GM19438 (cell line): ENCODE measurements around the gene RNASE4.
"Not testable (repeated sequence)": the region's sequence is repeated elsewhere in the genome, so short reads cannot be mapped to it uniquely, and the experiment has no call there.

Experiments
- ATAC-seq: cut with Tn5 transposase; IDR thresholded peaks from one replicate; pipeline ENCODE4 v1.9.1; 2021; ENCODE audit warnings: low read depth; ENCODE audit not compliant: unreplicated experiment

RNASE4 gene

GRCh38 chr14:20683891-20684661, at the start of gene RNASE4:
TSS of gene RNASE4 (plus strand) at chr14:20684560. CDS start at chr14:20699372, 14,812 bp downstream.
- no peak for ATAC-seq

DNA sequence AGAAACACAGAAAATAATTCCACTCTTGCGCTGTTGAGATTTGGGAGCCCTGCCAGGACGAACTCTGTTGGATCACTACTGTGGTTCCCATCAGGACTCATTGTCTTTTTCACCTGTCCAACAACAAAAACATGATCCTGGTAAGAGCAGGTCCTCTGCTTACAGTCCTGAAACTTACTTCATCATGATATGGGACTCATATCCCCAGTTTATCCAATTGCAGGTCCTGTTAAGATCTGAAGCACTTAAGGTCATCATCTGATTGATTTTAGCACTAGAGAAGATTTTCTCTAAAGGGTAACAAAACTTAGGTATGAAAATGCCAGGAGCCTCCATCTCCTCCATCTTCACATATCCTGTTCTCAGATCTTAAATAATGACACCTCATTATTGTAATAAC, 42.8 kb upstream of the RNASE4 start, which contains the start of gene OR6S1:
Gene OR6S1 (minus strand): TSS at position 101 of the 400 bp plus-strand sequence. CDS start 0 bp downstream, at position 101.
- ATAC-seq: no peak

DNA sequence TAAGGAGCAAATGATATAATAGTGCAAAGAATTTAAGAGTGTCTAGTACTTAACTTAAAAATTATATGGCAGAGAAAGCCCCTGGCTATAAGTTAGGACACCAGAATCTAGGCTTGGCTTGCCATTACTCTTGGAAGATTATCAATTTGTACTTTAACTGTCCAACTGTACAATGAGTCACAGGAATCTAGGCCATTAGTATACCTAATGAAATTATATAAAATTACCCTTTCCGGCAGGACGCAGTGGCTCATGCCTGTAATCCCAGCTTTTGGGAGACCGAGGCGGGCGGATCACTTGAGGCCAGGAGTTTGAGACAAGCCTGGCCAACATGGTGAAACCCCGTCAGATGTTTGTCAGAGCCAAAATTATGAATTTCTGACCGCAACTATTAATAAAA, 42.2 kb upstream of the RNASE4 start:
- no peak for ATAC-seq

GRCh38 chr14:20642755-20643154, 41.6 kb upstream of the RNASE4 start:
- ATAC-seq: not testable (repeated sequence)

DNA sequence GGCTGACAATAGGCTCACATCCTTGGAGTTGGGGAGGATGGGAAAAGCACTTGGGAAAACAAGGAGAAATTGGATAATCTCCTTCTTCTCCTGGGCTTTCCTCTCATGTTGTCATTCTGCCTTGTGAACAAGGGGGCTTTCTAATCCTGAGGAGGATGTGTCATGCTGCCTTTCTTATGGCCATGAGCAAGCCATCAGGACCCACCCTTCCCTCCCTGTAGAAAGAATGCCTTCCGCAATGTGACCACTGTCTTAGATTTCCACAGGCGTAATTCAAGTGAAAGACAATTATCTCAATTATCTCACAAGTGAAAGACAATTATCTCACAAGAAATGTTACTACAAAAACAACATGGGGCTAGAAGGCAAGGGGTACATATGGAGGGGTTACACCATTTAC, 39.8 kb upstream of the RNASE4 start:
- ATAC-seq: no peak

DNA sequence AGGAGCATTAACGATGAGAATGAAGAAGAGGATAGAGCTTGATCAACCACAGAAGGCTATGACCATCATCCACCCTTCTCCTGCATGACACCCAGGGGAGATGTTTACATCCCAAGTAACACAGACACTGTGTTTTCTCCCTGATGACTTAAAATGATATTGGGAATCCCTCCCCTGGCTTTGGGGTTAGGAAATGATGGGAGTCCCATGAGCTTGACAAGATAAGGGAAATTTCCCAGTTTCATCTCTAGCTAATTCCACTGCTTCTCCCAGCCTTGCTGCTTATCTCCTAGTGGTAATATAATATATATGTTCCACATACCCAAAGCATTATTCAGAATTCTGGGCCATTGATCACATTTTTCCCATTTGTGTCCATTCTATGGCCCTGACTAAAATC, 38.9 kb upstream of the RNASE4 start:
- ATAC-seq: no peak

GRCh38 chr14:20652996-20653975, 31.1 kb upstream of the RNASE4 start:
- no peak for ATAC-seq

DNA sequence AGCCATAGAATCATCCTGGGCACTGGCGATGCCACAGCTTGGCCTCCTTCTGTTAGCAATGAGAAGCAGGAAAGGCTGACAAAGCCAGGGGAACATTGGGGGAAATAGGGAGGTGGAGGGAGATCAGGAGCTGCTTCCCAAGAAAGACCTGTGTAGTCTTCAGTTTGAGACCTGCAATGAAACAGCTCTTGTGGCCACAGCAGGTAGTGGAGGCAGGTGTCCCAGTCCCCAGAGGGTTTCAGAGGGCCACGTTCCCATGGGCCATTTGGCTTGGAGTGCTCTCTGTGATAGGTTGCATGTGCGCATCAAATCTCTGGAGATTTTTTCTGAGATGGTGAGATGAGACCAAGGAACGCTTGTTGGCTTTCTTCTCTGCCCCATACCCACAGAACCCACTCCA, 28.5 kb upstream of the RNASE4 start:
- no peak for ATAC-seq

GRCh38 chr14:20656274-20656673, 28.1 kb upstream of the RNASE4 start:
- ATAC-seq: no peak

DNA sequence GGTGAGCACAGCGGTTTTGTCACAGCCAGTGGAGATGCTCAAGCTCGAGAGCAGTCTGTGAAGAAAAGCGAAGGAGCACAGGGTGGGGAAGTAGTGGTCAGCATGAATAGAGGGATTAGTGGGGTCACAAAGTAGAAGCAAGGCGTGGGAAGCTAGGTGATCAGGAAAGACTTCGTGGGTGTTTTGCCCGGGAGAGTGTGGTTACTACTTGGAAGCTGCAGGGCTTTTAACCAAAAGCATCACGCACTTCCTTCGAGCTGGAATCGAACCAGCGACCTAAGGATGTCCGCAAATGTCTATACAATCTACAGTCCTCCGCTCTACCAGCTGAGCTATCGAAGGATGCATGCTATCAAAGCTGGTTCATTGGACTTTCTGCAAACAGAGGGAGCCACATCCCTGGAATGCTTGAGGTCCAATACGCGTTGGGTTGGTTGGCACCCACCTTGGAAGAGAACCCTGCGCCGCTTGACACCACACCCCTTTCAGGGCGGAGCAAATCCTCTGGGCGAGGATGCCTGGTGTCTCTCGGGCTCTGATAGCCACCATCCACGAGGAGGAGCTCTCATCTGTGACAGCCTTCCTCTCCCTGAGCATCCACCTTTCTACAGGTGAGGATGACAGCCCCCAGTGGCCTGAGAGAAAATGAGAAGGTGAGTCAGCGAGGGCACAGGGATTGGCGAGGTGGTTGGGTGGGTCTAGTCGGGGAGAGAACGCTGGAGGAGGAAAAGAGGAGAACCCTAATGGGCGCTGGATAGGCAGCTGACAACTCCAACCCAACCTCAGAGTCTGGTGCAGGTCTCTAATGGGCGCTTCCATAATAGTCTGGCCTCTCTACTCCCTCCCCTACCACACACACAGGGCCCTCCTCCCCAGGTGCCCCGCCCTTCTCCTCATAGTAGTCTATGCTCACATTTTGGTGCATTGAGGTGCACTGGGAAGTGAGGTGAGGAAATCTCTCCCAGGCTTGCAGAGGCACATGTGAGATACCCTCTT, 26.8 kb upstream of the RNASE4 start:
- ATAC-seq: no peak

DNA sequence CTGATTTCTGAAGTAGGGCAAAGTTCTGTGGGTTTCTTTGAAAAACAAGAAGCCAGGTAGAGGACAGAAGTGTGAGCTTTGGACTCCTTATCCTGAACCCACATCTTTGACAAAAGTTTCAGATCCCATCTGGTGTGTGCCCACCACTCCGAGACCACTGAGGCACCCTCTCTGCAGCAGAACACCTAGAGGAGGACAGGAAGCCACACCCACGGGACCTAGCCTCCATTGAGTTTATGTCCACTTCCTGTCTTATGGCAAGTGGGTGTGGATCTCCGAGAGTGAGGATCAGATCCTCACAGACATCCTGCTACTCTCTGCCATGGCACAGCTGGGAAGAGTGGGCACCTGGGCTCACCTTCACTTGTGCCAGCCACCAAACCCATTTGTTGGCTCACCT, 26.1 kb upstream of the RNASE4 start:
- ATAC-seq: no peak

- ATAC-seq: no peak
These were observed 25.0 kb upstream of the RNASE4 start for GRCh38 chr14:20659336-20659735.

- ATAC-seq: no peak
These were observed 24.5 kb upstream of the RNASE4 start for GRCh38 chr14:20659813-20660395.

DNA sequence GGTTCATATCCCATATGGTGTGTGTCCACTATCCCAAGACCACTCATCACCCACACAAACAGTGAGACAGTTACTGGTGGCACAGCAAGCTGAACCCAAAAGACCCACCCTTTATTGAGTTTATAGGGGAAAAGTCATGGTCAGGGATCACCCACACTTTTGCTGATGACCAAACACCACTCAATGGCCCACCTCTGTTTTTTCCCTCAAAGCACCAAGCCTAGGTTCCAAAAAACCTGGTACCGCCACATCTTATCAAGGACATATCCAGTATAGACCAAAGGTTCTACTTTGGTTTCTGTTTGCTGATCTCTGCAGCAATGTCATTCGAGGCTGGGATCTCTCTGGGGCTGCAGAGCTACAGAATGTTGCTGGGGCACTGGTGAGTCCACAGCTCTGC, 23.2 kb upstream of the RNASE4 start:
- ATAC-seq: no peak

DNA sequence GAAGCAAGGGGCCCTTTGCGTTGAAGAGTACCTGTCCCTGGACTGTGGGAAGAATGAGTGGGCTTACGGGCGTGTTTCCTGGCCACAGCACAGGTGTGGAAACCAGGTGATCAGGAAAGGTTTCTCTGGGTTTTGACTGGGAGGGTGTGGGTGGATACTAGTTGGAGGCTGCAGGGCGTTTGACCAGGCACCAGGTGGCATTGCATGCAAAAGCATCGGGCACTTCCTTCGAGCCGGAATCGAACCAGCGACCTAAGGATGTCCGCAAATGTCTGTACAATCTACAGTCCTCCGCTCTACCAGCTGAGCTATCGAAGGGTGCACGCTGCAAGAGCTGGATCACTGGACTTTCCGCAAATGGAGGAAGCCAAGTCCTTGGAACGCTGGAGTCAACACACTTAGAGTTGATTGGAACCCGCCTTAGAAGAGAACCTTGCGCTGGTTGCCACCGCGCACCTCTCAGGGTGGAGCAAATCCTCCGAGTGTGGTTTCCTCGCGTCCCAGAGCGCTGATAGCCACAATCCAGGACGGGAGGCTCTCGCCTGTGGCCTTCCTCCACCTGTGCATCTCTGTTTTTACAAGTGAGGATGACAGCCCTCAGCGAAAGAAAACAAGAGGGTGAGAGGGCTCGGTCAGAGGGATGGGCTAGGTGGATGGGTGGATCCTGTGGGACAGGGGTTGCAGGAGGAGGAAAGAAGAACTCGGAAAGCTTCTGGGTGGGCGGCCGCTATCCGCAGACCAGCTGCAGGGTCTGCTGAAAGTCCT, 21.2 kb upstream of the RNASE4 start:
- peak; percentile 57 for ATAC-seq

DNA sequence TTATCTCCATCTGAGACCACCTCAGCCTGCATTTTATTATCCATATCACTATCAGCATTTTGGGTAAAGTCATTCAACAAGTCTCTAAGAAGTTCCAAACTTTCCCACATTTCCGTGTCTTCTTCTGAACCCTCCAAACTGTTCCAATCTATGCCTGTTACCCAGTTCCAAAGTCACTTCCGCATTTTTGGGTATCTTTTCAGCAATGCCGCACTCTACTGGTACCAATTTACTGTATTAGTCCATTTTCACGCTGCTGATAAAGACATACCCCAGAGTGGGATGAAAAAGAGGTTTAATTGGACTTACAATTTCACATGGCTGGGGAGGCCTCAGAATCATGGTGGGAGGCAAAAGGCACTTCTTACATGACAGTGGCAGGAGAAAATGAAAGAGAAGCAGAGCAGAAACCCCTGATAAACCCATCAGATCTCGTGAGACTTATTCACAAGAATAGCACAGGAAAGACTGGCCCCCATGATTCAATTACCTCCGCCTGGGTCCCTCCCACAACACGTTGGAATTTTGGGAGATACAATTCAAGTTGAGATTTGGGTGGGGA, 17.9 kb upstream of the RNASE4 start:
- ATAC-seq: not testable (repeated sequence)

DNA sequence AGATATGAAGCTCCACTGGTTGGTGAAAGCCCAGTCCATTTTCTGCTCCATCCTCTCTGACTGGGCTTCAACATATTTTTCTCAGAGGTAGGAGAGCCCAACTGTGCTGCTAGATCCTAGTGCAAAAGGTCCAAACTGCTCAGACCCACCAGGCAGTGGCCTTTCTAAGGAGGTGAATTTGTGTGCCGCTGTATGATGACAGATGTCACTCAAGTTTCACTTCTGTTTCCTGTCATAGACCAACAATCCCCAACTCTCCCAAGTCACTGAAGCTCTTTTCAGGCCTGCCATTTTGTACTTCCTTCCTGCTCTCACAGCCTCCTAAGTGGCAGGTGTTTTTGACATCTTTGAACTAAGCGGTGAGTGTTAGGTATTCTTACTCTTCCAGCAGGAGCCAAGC, 16.4 kb upstream of the RNASE4 start:
- ATAC-seq: peak; percentile 66

DNA sequence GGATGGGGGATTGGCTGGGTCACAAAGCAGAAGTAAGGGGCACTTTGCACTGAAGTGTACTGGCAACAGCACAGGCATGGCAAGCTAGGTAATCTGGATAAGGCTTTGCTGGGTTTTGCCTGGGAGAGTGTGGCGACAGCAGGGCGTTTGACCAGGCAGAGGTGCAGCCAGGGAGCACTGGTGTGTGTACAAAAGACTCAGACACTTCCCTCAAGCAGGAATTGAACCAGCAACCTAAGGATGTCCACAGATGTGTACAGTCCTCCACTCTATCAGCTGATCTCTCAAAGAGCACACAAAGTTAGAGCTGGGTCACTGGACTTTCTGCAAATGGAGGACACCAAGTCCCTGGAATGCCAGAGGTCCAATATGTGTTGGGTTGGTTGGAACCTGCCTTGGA, 15.4 kb upstream of the RNASE4 start:
- no peak for ATAC-seq
